ENCODE measurements around the gene NPAS4. TPM values are rescaled to one million over a fixed set of nuclear protein-coding genes. Genes with fewer than 3 reads are reported as not detected.

NPAS4 gene
- total RNA-seq, 1 experiment from 2014 or later: not detected

Other genes starting within 250 kb of the NPAS4 start
- gene KLC2, start 163.3 kb upstream of the NPAS4 start, total RNA-seq (2014; rRNA removed): 22.9 and 27.8 TPM in 2 replicates
- 184 and 193 TPM in 2 replicates for gene RAB1B, start 152.4 kb upstream of the NPAS4 start, total RNA-seq (2014; rRNA removed)
- gene CNIH2, start 142.9 kb upstream of the NPAS4 start, total RNA-seq (2014; rRNA removed): 0.86 and 1.9 TPM in 2 replicates
- 120 and 127 TPM in 2 replicates for gene YIF1A, start 131.9 kb upstream of the NPAS4 start, total RNA-seq (2014; rRNA removed)
- gene TMEM151A, start 129.1 kb upstream of the NPAS4 start, total RNA-seq (2014; rRNA removed): 0.23 and 0.32 TPM in 2 replicates
- gene CD248, start 104.0 kb upstream of the NPAS4 start, total RNA-seq (2014; rRNA removed): 0.06 TPM in 1 of 2 replicates, not detected in the other
- gene RIN1, start 84.6 kb upstream of the NPAS4 start, total RNA-seq (2014; rRNA removed): 82.1 and 97.9 TPM in 2 replicates
- 102 and 107 TPM in 2 replicates for gene BRMS1, start 75.9 kb upstream of the NPAS4 start, total RNA-seq (2014; rRNA removed)
- 50.9 and 51.0 TPM in 2 replicates for gene B4GAT1, start 73.4 kb upstream of the NPAS4 start, total RNA-seq (2014; rRNA removed)
- gene SLC29A2, start 49.3 kb upstream of the NPAS4 start, total RNA-seq (2014; rRNA removed): not detected in 2 replicates
- 49.9 and 57.8 TPM in 2 replicates for gene MRPL11, start 17.8 kb downstream of the NPAS4 start, total RNA-seq (2014; rRNA removed)
- 6.5 and 7.2 TPM in 2 replicates for gene PELI3, start 45.9 kb downstream of the NPAS4 start, total RNA-seq (2014; rRNA removed)
- 66.8 and 71.2 TPM in 2 replicates for gene DPP3, start 59.4 kb downstream of the NPAS4 start, total RNA-seq (2014; rRNA removed)
- gene BBS1, start 89.6 kb downstream of the NPAS4 start, total RNA-seq (2014; rRNA removed): 19.0 and 26.2 TPM in 2 replicates
- 20.1 and 24.8 TPM in 2 replicates for gene ZDHHC24, start 125.0 kb downstream of the NPAS4 start, total RNA-seq (2014; rRNA removed)
- not detected in 2 replicates for gene ACTN3, start 125.9 kb downstream of the NPAS4 start, total RNA-seq (2014; rRNA removed)
- gene CTSF, start 147.6 kb downstream of the NPAS4 start, total RNA-seq (2014; rRNA removed): 25.1 and 28.9 TPM in 2 replicates
- 0.34 and 0.51 TPM in 2 replicates for gene CCDC87, start 172.0 kb downstream of the NPAS4 start, total RNA-seq (2014; rRNA removed)
- 20.3 and 22.5 TPM in 2 replicates for gene CCS, start 172.2 kb downstream of the NPAS4 start, total RNA-seq (2014; rRNA removed)
- 50.0 and 58.7 TPM in 2 replicates for gene RBM14, start 195.6 kb downstream of the NPAS4 start, total RNA-seq (2014; rRNA removed)
- 86.4 and 87.6 TPM in 2 replicates for gene RBM4, start 217.7 kb downstream of the NPAS4 start, total RNA-seq (2014; rRNA removed)